OCI-M1 (cell line): ENCODE measurements around the gene DPAGT1.
"Not testable (repeated sequence)": the region's sequence is repeated elsewhere in the genome, so short reads cannot be mapped to it uniquely, and the experiment has no call there.

ENCODE experiments used
- DNase-seq: peaks from one replicate; lab custom pipeline; 2025; lab: John Stamatoyannopoulos, UW

Gene DPAGT1

DNA sequence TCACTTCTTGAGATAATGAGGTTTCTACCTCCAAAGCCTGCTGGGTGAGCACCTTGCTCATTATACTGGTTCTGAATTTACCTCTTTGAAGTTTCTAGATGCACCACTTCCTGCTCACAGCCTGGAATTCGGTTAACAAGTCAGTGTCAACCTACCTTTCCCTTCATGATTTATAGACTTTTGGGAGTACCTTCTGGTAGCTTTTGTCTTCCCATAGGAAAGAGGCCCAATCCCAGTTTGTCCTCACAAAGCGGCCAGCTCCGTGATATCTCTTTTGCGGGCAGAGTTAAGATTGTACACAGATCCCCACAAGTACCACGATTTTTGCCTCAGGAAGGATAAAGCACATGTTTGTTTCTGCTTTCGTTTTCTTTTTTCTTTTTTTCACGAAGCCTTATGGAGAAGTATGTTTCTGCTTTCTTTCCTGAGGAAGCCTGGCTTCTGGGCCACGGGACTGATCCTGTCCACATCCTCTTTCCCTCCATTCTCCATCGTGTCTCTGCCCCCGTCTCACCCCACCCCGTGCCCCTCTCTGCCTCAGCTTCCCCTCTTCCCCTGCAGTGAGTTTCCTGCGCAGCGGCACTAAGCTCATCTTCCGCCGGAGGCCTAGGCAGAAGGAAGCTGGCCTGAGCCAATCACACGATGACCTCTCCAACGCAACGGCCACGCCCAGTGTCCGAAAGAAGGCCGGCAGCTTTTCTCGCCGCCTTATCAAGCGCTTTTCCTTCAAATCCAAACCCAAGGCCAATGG is 14.0 kb upstream of the DPAGT1 start:
- no peak for DNase-seq

DNA sequence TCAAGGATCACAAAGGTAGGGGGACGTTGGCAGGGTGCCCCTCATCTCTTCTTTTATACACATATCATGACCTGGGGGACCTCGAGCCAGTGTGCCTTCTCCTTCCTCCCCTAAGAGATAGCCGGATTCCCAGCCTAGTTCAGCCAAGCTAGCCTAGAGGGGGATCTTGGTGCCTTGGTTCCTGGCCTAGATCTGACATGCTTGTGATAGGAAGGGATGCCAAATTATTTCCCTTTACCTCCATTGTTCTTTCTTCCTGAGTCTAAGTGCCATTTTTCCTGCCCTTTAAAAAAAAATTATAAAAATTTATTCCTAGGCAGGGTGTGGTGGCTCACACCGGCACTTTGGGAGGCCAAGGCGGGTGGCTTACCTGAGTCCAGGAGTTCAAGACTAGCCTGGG is 12.7 kb upstream of the DPAGT1 start:
- no peak for DNase-seq

DNA sequence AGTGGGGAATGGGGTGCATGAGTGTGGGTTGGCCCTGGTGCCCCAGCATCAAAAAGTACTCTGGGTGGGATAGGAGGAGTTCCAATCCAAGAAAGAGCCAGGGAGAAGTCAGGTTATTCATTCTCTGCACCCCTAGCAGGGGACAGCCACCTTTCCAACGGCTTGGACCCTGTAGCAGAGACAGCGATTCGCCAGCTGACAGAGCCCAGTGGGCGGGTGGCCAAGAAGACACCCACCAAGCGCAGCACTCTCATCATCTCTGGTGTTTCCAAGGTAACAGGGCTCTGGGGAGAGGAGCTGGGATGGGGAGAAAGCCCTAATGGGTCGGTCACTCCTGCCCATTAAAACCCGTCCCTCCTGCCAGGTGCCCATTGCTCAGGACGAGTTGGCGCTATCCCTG is 12.1 kb upstream of the DPAGT1 start:
- DNase-seq = no peak

DNA sequence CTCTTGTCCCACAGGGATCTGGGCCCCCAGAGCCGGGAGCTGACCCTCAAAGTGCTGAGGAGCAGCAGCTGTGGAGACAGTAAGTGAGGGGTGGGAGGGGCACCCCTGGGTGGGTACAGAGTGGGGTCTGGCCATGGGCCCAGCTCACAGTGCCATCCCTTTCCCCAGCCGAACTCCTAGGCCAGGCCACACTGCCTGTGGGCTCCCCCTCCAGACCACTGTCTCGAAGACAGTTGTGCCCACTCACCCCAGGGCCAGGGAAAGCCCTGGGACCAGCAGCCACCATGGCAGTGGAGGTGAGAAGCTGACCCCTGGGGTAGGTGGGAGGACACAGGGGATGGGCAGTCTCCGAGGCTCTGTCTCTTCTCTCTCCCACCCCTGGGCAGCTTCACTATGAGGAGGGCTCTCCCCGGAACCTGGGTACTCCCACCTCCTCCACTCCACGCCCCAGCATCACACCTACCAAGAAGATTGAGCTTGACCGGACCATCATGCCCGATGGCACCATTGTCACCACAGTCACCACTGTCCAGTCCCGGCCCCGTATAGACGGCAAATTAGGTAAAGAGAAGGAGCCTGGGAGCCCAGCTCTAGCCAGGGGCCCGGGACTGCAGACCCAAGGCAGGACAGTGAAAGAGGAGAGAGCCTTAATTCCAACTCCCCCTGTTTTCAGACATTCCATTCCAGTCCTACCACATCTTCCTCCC is 10.8 kb upstream of the DPAGT1 start:
- DNase-seq = no peak

DNA sequence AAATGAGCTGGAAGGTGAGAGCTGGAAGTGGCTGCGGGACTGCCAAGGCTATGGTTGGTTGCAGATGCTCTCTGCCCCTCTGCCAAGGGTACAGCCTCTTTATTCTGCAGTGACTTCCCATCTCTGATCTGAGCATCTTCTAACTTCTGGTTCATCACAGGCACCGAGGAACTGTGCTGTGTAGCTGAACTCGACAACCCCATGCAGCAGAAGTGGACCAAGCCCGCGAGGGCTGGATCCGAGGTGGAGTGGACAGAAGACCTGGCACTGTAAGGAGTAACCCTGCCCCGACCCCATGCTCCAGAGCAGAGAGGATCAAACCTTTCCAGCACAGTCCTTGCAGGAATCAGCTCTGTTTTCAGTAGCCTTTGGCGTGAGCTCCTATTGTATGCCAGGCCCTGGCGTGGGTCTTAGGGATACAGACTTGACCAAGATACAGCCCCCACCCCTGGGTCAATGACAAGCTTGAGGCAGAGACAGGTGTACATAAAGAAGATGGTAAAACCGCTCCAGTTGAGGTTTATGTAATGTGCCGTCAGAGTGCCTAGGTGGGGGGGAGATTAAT is 9.8 kb upstream of the DPAGT1 start:
- DNase-seq = no peak

DNA sequence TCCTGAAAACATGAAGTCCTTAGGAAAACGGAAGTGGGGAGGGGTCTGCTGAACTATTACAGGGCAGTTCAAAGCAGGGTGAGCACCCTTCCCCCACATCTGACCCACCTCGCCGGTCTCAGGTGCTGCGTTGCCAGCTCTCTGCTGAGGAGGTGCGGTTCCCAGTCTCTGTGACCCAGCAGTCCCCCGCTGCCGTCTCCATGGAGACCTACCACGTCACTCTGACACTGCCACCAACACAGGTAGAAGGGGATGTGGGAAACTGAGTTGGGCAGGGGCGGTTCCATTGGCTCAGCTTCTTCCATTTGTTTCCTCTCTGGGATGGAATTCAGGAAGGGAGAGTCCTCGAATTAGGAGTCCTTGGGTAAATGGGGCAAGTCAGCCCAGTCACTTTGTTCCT is 8.8 kb upstream of the DPAGT1 start:
- no peak for DNase-seq

DNA sequence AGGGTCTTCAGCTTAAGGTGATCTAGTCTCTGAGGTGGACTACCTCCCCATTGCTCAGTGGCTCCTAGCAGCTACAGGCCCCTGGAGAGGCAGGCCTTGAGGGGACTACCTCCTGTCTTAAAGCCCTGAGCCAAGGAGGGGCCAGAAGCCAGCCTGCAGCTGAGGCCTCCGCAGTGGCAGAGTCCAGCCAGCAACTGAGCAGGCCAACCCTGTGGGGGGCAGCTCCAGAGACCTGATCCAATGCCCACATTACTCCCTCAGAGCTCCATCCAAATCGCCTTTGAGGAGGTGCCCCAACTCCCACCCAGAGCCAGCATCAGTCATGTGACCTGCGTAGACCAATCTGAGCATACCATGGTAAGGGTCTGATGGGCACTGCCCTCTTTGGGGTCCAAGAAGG is 8.2 kb upstream of the DPAGT1 start:
- no peak for DNase-seq

DNA sequence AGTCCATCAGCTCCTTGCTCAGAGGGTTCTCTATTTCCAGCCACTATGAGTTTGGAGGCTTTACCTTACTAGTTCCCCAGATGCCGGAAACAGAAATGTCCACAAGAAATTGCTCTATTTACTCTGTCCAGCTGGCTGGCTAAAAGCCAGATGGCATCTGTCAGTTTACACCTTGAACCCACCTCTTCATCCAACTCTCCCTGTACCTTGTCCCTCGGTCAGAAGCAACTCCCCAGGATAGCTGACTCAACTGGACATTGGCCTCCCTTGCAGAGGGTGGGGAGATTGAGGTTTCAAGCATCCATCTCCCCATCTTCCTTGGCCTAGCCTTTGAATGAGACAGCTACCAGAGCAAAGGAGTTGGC is 7.2 kb upstream of the DPAGT1 start:
- DNase-seq = no peak

DNA sequence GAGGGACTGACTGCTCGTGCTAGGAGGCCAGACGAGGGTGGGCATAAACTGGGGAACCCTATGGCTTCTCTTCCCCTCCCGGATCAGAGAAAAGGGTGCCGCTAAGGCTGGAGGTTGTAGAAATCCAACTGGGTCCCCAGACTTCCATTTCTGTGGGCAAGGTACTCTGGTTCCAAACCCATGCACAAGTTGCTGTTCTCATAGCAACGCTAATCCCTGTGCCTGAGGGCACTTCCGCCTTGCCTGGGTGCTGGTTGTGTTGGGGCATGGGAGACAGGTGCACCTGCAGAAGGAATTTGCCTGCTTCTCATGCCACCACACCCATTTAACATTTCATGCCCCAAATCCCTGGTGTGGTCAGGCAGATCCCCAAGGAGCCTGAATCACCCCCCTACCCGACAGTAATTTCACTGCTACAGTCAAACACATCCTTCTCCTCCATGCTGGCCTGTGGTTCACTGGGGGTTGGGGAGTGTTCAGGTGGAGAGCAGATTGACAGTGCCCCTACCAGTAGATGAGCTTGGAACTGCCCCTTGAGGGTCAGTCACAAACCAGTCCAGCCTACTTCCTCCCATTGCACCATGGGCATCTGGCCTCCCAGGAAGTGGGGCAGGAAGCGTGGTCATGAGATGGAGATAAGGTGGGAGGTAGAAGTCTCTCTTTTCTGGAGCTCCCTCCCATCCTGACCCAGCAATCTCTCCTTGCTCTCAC is 6.6 kb upstream of the DPAGT1 start:
- peak; percentile 82 for DNase-seq

DNA sequence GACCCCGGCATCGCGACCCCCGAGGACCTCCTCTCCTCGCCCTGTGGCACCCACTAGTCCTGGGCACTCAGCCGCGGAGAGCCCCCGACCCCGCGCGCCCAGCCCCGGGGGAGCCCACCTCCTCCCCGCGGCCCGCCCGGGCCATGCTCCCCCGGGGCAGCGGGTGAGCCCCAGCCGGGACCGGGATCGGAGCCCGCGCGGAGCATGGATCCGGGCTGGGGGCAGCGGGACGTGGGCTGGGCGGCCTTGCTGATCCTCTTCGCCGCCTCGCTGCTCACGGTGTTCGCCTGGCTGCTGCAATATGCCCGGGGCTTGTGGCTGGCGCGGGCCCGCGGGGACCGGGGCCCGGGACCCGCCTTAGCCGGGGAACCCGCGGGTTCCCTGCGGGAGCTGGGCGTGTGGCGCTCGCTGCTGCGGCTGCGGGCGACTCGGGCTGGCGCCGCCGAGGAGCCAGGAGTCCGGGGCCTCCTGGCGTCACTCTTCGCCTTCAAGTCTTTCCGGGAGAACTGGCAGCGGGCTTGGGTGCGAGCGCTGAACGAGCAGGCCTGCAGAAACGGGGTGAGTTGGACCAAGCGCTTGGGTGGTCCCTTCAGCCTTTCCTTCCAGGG is 6.0 kb upstream of the DPAGT1 start:
- no peak for DNase-seq

DNA sequence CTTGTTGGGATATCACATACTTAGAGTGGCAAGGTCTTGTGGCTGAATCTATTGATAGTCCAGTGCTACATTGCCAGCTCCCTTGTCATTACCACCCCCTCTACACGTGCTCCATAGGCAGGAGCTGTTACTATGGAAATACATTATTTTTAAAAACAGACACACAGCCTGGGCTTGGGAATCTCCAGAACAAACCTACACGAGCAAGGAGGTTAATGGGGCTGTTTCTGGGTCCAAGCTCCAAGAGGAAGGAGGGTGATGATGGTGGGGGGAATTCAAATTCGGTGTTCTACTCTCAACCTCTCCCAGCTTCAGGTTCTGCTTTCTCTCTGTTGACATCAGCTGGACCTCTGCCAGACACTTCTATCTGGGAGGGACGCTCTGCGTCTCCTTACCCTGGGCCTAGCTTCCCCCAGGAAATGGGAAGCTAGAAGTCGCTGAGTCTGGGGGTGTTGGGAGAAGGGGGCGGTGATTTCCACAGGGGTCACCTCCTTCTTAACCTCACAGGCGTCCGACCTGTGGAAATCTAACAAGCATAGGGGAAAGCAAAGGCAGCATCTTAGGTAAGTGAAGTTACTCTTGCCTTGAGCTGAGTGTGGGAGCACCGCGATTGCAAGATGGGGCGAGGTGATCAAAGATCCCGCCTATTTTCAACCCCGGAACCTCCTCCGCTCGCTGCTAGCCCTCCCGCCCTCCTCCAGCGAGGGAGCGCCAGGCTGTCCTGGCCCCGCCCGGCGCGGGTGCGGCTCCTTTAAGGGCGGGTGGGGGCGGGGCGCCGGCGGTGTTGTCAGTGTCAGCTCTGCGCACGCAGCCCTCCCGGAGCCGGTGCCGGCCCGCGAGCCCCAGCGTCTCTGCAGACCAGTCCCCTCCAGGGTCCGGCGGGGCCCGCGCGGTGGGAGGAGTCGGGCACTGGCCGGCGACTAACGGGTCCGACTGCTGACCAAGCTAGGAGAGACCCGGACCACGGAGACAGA is 5.2 kb upstream of the DPAGT1 start, which contains the start of gene C2CD2L:
Gene C2CD2L, plus strand, starts transcription at position 781 of the 974 bp plus-strand sequence. CDS start 398 bp downstream, outside the sequence.
- DNase-seq = peak; percentile 99

DNA sequence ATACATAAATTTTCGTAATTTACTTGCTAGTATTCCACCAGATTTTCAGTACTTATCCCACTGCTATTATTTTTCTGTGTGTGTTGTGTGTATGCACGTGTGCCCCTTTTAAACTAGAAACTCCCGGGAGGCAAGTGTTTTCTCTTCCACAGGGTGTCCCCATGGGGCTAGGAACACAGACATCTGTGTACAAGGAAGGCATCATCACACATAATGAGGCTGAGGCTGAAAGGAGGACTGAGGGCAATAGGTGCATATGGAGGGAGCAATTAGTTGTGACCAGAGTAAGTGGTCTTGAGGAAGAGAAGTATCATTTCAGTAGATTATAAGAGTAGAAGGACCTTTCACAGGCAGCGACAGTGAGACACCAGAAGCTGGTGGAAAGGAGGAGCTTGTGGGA is 2.1 kb upstream of the DPAGT1 start:
- peak; percentile 78 for DNase-seq

DNA sequence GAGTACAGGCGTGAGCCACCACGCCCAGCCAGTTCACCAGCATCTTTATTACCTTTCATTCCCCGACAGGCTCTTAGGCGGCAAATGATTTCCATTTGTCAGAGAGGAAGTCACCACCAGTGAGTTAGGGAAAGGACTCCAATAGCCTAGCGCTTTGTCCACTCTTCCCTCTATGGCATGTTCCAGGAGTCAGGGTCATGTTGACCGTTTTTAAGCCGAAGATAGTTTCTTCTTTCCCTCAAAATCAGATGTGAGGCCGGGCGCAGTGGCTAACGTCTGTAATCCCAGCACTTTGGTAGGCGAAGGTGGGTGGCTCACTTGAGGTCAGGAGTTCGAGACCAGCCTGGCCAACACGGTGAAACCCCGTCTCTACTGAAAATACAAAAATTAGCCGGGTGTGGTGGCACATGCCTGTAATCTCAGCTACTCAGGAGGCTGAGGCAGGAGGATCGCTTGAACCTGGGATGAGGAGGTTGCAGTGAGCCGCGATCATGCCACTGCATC is 1.6 kb upstream of the DPAGT1 start:
- not testable (repeated sequence) for DNase-seq

DNA sequence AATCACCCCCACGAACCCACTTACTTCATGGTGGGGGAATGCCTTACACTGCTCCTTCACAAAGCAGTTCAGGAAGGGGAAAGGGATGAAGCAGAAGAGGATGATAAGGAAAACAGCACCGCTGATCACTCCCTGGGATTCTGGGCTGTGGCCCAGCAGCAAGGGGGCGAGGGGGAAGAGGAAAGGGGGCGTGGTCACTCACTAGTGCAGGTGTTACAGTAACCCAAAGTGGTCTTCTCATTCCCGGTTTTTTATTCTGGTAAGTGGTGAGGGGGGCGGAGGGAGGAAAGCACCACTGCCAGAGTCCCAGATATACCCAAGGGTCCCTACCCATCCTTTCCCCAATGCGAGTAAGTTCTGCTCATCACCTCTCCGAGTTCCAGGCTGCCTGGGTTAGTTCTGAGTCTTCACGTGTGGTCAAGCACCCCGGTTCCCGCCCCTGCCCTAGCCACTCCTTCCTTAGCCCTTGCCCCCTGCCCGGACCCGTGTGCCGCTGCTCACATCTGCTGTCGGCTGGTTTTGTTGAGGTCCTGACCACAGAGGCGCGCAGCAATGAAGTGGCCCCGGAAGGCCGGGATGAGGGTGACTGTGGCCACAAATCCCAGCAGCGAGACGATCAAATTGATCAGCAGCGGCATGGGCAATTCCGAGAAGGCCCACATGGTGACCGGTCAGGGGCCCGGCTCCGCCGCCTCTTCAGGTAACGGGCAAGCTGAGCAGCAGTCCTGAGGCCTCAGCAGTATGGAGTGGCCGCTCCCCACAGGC is 477 bp downstream of the DPAGT1 start:
- DNase-seq = peak; percentile 89

DNA sequence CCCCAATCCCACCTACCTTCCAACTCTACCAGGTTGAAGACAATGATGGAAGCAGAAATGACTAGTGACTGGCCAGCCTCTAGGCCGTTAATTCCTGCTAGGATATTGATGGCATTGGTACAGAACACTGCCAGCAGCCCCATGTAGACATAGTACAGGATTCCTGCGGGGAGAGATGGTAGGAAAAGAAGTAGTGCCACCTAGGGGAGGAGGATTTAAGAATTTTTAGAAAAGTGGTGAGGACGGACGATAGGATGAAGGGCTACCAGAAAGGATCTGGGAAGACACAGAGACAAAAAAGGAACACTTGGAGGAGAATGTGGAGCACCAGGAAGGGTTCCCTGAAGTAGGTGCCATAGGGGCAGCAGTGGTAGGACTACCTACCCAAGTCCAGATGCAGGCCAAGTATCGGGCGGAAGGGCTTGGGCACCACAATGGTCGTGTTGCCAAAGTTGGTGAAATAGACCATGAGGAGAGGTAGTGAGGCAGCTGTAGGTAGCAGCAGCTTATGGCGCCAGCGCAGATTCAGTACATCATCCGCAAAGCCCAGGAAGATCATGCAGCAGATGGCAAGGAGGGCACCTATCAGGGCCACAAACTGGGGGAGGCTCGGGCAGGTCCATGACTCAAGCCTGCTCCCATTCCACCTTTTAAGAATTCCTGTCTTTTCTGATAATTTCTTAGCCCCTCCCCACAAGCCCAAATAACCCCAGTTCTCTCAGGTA is 1.2 kb downstream of the DPAGT1 start:
- peak; percentile 88 for DNase-seq

DNA sequence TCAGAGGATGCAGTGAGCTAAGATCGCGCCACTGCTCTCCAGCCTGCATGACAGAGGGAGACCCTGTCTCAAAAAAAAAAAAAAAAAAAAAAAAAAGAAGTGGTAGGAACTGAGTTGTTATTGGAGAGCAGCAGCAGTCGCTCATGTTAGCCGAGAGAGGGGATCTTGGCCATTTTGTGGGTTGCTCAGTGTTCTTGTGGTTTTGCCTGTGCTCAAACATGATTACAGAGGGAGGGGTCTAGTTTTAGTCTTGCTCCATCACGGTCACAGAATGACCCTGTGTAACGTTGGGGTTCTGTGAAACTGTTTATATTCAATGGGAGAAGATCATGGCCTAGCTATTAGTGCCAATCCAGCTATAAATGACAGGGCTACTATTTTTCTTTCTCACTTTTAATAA is 1.9 kb downstream of the DPAGT1 start:
- no peak for DNase-seq

DNA sequence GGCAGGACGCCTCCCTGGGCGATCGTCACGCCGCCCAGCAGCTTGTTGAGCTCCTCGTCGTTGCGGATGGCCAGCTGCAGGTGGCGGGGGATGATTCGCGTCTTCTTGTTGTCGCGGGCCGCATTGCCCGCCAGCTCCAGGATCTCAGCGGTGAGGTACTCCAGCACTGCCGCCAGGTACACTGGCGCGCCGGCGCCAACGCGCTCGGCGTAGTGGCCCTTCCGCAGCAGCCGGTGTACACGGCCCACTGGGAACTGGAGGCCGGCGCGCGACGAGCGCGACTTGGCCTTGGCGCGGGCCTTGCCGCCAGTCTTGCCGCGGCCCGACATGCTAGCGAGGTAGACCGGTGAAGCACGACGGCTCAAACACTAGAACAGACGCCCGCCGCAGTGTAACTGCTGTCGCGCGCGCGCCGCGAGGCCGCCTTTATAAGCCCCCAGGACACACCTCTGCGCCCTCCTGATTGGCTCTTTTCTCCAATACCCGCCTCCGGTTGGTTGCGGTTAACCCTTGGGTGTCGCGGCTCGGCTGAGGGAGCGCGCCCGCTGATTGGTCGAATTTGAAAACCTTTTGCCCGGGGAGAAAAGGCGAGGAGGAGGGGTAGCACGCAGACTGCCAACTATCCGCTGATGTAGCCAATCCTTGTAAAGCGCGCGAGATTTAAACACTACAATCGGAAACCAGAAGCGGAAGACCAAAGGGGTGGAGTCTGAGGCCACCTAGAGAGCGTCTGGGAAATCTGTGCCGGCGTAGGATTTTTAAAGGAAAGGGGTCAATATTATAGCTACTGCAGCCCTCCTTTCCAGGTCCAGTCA is 6.4 kb downstream of the DPAGT1 start:
- DNase-seq = peak; percentile 100

DNA sequence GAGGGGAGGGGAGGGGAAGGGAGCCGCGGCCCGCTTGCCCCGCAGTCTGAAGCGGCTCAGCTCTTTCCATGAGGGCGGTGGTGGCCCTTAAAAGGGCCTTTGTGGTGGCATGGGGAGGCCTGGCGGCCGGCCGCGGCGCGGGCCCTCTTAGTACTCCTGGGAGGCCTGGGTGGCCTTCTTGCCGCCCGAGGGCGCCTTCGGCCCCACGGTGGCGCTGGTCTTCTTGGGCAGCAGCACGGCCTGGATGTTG is 6.9 kb downstream of the DPAGT1 start:
- DNase-seq = peak; percentile 89
